Ascending aorta (tissue), 2 donors: ENCODE results near the gene TALDO1. TPM values are rescaled to one million over a fixed set of nuclear protein-coding genes. Genes with fewer than 3 reads are reported as not detected.

ENCODE experiments used
- DNase-seq, 2 donors: peaks; one replicate each; pipeline ENCODE4 v3.0.0-alpha.2; 2019; ENCODE audit warnings: low spot score in 2 of 2
- H3K27ac ChIP-seq, 2 donors: fragments of 200-600 bp; sonication (generic); one replicate each; pipeline ENCODE4 v1.5.1; 2016 to 2017; ENCODE audit warnings: mild to moderate bottlenecking in 1 of 2
- H3K27me3 ChIP-seq: fragments of 200-600 bp; sonication (generic); one replicate; pipeline ENCODE4 v1.5.1; 2017
- H3K36me3 ChIP-seq, 2 donors: fragments of 200-600 bp; sonication (generic); one replicate each; pipeline ENCODE4 v1.5.1; 2016
- H3K4me1 ChIP-seq, 2 donors: fragments of 200-600 bp; sonication (generic); one replicate each; pipeline ENCODE4 v1.5.1; 2016 to 2017; ENCODE audit warnings: mild to moderate bottlenecking in 1 of 2
- H3K4me3 ChIP-seq, 2 donors: fragments of 200-600 bp; sonication (generic); one replicate each; pipeline ENCODE4 v1.5.1; 2016 to 2017; ENCODE audit warnings: mild to moderate bottlenecking in 1 of 2
- H3K9me3 ChIP-seq, 2 donors: fragments of 200-600 bp; sonication (generic); one replicate each; pipeline ENCODE4 v1.5.1; 2016
- CTCF ChIP-seq, 3 experiments: fragments of 200-600 bp in 2 of 3; fragments of 450-650 bp in 1 of 3; sonication (generic) in 2 of 3; IDR thresholded peaks; one replicate each; pipeline ENCODE4 v1.5.1; 2016 to 2019; ENCODE audit warnings: antibody characterized with exemption in 3 of 3, mild to moderate bottlenecking in 1 of 3, moderate library complexity in 1 of 3
- intact Hi-C: fragments of 100-400 bp; cut with DNase I; formaldehyde crosslinking; loops from one replicate; pipeline ENCODE4 v1.15.1; 2023
- total RNA-seq: library from RNA; depleted of rRNA; stranded (reverse); fragments of >200 nt; gene quantifications from one replicate; pipeline ENCODE4 v1.1.0, GENCODE V29; 2016

The TALDO1 gene
- total RNA-seq, 1 donor from 2014 or later, result 245 TPM

- Histone ChIP-seq H3K36me3 (peaks cover 1 to 10% of the 10 kb centered on the region in 2 donors), H3K4me3 (peak overlapping the region; percentile 34 to 37), H3K27me3 (no peaks in the 10 kb centered on the region), H3K9me3 (no peaks in the 10 kb centered on the region), H3K4me1 (peaks cover 17 to 34% of the 10 kb centered on the region in 2 donors), H3K27ac (peak overlapping the region; percentile 93 to 95)
- DNase-seq, result peak in 1 of 2 donors; percentile 80
- intact Hi-C loops, result loop anchor here (1.0 to 5.0 kb wide), 3 partner anchors 20 to 109 kb away; partner anchors contain the start of genes DEAF1, EPS8L2, IRF7 and TMEM80
- no peak for TF ChIP-seq CTCF (IDR thresholded peaks at IDR 0.05)
These were observed 20.7 kb upstream of the TALDO1 start for GRCh38 chr11:726278-727220.

- intact Hi-C loops, result loop anchor here (1.0 to 5.0 kb wide), 3 partner anchors 21 to 110 kb away; partner anchors contain the start of genes DEAF1, EPS8L2, IRF7 and TMEM80
- H3K4me3 ChIP-seq, result peak overlapping the region in 1 of 2 donors; percentile 3
- H3K36me3 ChIP-seq, result peaks cover 0 to 10% of the 10 kb centered on the region in 2 donors
- no peak for TF ChIP-seq CTCF (IDR thresholded peaks at IDR 0.05)
- no peaks in the 10 kb centered on the region for H3K9me3 ChIP-seq
- H3K4me1 ChIP-seq, result peaks cover 17 to 34% of the 10 kb centered on the region in 2 donors
- H3K27ac ChIP-seq, result peak overlapping the region; percentile 93 to 95
- no peaks in the 10 kb centered on the region for H3K27me3 ChIP-seq
- DNase-seq, result no peak
These were observed 20.0 kb upstream of the TALDO1 start for GRCh38 chr11:727281-727701.

GRCh38 chr11:727859-728748 lies 19.2 kb upstream of the TALDO1 start:
- intact Hi-C loops, result loop anchor here (1.0 to 5.0 kb wide), 7 partner anchors 19 to 173 kb away; partner anchors contain the start of genes DEAF1, EPS8L2, GATD1 and IRF7
- H3K4me1 ChIP-seq, result peaks cover 17 to 34% of the 10 kb centered on the region in 2 donors
- H3K27me3 ChIP-seq, result no peaks in the 10 kb centered on the region
- no peaks in the 10 kb centered on the region for H3K9me3 ChIP-seq
- H3K4me3 ChIP-seq, result peak overlapping the region in 1 of 2 donors; percentile 3
- TF ChIP-seq CTCF (IDR thresholded peaks at IDR 0.05), result peak; percentile 98 to 99 (median 99)
- peak; percentile 83 to 98 for DNase-seq
- H3K27ac ChIP-seq, result peak overlapping the region; percentile 93 to 95
- H3K36me3 ChIP-seq, result peaks cover 0 to 10% of the 10 kb centered on the region in 2 donors

- intact Hi-C loops, result loop anchor here (1.0 to 5.0 kb wide), 5 partner anchors 18 to 174 kb away; partner anchors contain the start of genes GATD1, IRF7 and TALDO1
- H3K4me3 ChIP-seq, result no peak overlapping the region
- no peaks in the 10 kb centered on the region for H3K9me3 ChIP-seq
- no peak for TF ChIP-seq CTCF (IDR thresholded peaks at IDR 0.05)
- H3K27me3 ChIP-seq, result no peaks in the 10 kb centered on the region
- H3K36me3 ChIP-seq, result peaks cover 0 to 10% of the 10 kb centered on the region in 2 donors
- peak overlapping the region; percentile 93 to 95 for H3K27ac ChIP-seq
- no peak for DNase-seq
- peaks cover 17 to 34% of the 10 kb centered on the region in 2 donors for H3K4me1 ChIP-seq
These were observed 18.3 kb upstream of the TALDO1 start for GRCh38 chr11:728901-729491.
